ENCODE measurements around the gene GMDS. TPM values are rescaled to one million over a fixed set of nuclear protein-coding genes. Genes with fewer than 3 reads are reported as not detected.

GMDS gene
- total RNA-seq, 1 donor from 2014 or later: 44.5 TPM

DNA sequence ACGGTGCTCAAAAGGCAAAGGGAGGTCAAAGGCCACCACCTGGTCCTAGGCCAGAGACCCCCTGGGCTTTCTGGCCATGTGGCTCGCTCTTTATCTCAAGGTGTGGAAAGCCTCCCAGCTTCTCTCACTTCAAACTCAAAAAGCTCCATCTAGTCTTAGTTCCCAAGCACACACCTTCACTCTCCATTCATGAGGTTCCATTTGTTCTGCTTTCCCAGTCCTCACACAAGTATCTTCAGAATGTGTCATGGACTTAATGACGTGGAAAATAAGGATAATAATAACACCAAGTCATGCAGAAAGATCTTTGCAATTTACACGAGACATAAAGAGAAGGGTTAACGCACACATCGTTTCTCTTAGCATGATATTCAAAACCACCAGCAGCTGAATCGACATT lies 219.3 kb downstream of the GMDS start:
- peaks cover 2% of the 10 kb centered on the region for H3K36me3 Mint-ChIP-seq (ENCODE audit: low read depth)
- no peak overlapping the region for H3K27ac Mint-ChIP-seq
- no peak for DNase-seq (ENCODE audit: low spot score)
- no peak overlapping the region for H3K4me3 Mint-ChIP-seq
- intact Hi-C loops (cut with micrococcal nuclease): no loop called here
- no peaks in the 10 kb centered on the region for H3K27me3 Mint-ChIP-seq (ENCODE audit: insufficient read depth)
- H3K9me3 Mint-ChIP-seq: no peaks in the 10 kb centered on the region
- H3K4me1 Mint-ChIP-seq (ENCODE audit: low read depth): peaks cover 9% of the 10 kb centered on the region

DNA sequence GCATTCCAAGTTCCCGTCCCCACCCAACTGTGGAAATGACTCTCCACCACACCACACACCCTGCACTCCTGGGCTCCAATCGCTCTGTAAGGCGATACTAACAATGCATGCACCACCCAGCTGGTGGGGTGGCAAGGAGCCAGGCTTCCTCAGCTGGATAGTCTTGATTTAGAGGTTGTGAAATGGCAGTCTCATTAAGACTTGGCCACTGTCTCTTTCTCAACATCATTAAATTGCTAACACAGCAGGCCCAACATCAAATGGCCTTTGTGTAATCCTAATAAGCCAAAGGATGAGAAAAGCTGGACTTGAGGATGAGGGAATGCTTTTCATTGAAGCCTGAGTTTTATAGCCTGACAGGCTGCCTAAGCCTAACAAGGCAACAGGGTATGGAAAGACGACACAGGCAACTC lies 223.7 kb downstream of the GMDS start:
- no peaks in the 10 kb centered on the region for H3K9me3 Mint-ChIP-seq
- H3K4me3 Mint-ChIP-seq: no peak overlapping the region
- intact Hi-C loops (cut with micrococcal nuclease): no loop called here
- H3K4me1 Mint-ChIP-seq (ENCODE audit: low read depth): no peaks in the 10 kb centered on the region
- no peak for DNase-seq (ENCODE audit: low spot score)
- H3K27ac Mint-ChIP-seq: no peak overlapping the region
- peaks cover 2% of the 10 kb centered on the region for H3K36me3 Mint-ChIP-seq (ENCODE audit: low read depth)
- H3K27me3 Mint-ChIP-seq (ENCODE audit: insufficient read depth): no peaks in the 10 kb centered on the region

DNA sequence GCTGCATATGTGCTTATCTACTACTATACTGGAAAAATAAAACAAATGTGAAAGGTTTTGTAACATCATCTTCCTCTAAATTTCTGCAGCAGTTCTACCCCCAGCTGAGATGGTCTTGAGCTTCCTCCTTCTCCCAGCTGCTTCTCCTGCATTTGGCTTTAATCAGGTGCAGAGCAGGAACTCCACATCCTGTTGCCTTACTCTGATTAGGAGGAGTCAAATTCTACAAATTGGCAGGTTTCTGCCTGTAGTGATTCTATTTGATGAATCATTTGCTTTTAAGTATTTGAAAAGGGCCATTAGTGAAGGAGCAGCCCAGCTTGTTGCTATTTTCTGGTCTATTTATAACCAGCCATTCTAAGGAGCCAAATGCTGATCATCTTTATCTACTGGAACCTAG lies 224.5 kb downstream of the GMDS start:
- Mint-ChIP-seq H3K4me1 (ENCODE audit: low read depth) (no peaks in the 10 kb centered on the region), H3K27ac (no peak overlapping the region), H3K27me3 (ENCODE audit: insufficient read depth) (no peaks in the 10 kb centered on the region), H3K4me3 (no peak overlapping the region), H3K36me3 (ENCODE audit: low read depth) (no peaks in the 10 kb centered on the region), H3K9me3 (no peaks in the 10 kb centered on the region)
- no peak for DNase-seq (ENCODE audit: low spot score)
- intact Hi-C loops (cut with micrococcal nuclease): no loop called here

DNA sequence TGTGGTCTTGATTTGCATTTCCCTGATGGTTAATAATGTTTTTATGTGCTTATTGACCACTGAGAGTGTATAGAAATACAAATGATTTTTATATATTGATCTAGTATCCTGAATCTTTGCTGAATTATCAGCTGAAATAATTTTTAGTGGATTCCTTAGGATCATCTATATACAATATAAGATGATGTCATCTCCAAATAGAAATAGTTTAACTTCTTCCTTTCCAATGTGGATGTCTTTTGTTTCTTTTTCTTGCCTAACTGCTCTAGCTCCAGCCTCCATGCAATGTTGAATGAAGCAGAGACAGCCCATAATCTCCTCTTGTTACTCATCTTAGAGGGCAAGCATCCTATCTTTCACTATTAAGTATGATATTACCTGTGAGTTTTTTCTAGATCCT lies 226.4 kb downstream of the GMDS start:
- intact Hi-C loops (cut with micrococcal nuclease): no loop called here
- no peak for DNase-seq (ENCODE audit: low spot score)
- H3K27me3 Mint-ChIP-seq (ENCODE audit: insufficient read depth): no peaks in the 10 kb centered on the region
- H3K4me1 Mint-ChIP-seq (ENCODE audit: low read depth): no peaks in the 10 kb centered on the region
- peaks cover 3% of the 10 kb centered on the region for H3K36me3 Mint-ChIP-seq (ENCODE audit: low read depth)
- H3K27ac Mint-ChIP-seq: no peak overlapping the region
- peaks cover 15% of the 10 kb centered on the region for H3K9me3 Mint-ChIP-seq
- no peak overlapping the region for H3K4me3 Mint-ChIP-seq

DNA sequence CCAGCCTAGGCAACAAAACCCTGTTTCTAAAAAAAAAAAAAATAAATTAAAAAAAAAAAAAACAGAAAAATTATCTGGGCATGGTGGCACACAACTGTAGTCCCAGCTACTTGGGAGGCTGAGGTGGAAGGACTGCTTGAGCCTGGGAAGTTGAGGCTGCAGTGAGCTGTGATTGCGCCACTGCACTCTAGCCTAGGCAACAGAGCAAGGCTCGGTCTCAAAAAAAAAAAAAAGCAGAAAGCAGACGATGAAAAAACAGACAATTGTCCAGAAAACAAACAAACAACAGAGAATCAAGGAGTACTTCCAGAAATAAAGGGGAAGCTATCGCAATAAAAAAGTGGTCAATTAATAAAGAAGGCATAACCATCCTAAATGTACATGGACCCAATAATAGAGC lies 229.4 kb downstream of the GMDS start:
- DNase-seq (ENCODE audit: low spot score): no peak
- peaks cover 3% of the 10 kb centered on the region for H3K36me3 Mint-ChIP-seq (ENCODE audit: low read depth)
- H3K27ac Mint-ChIP-seq: no peak overlapping the region
- no peaks in the 10 kb centered on the region for H3K4me1 Mint-ChIP-seq (ENCODE audit: low read depth)
- H3K4me3 Mint-ChIP-seq: no peak overlapping the region
- no peaks in the 10 kb centered on the region for H3K27me3 Mint-ChIP-seq (ENCODE audit: insufficient read depth)
- H3K9me3 Mint-ChIP-seq: peaks cover 26% of the 10 kb centered on the region
- intact Hi-C loops (cut with micrococcal nuclease): no loop called here

DNA sequence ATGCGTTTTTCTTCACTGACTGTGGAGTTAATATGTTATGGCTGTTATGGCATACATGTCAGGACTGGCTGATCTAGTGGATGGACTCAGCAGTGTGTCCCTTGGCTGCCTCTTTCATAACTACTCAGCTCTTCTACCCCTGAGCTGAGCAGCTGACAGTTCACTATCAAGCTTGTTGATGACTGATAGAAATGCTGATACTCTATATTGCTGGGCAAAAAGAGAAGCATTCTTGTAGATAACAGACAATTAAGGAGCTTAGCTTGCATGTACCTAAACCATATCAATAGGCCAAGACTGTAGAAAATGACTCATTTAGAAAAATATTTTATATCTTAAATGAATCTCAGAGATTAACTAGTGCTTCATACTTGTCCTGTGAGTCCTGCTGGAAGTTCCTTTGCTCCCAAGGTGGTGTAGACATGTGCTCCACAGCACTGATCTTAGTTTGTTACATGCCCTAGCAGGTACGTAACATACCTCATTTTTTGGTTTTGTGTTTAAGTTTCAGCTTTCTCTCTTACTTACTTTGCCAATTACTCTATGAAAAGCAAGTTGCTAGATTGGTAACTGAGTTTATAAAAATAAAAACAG lies 236.9 kb downstream of the GMDS start:
- Mint-ChIP-seq H3K36me3 (ENCODE audit: low read depth) (peaks cover 9% of the 10 kb centered on the region), H3K27me3 (ENCODE audit: insufficient read depth) (no peaks in the 10 kb centered on the region), H3K4me3 (no peak overlapping the region), H3K4me1 (ENCODE audit: low read depth) (no peaks in the 10 kb centered on the region), H3K9me3 (peaks cover 12% of the 10 kb centered on the region), H3K27ac (no peak overlapping the region)
- no peak for DNase-seq (ENCODE audit: low spot score)
- intact Hi-C loops (cut with micrococcal nuclease): no loop called here

DNA sequence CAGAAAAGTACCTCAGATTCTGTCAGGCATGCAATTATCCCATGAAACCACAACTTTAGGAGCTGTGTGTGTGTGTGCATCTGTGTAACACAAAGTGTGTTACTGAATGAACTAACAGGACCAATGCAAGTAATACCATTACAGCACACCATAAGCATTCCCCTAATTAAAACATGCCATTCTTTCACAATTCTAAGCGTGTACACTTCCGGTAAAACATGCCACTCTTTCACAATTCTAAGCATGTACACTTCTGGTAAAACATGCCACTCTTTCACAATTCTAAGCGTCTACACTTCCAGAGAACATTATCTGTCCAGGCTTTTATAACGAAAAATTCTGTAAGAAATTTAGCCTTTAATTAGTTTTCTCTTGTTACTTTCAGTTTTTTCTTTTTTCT lies 238.2 kb downstream of the GMDS start:
- no peak for DNase-seq (ENCODE audit: low spot score)
- Mint-ChIP-seq H3K4me3 (no peak overlapping the region), H3K36me3 (ENCODE audit: low read depth) (peaks cover 9% of the 10 kb centered on the region), H3K27ac (no peak overlapping the region), H3K9me3 (peaks cover 7% of the 10 kb centered on the region), H3K27me3 (ENCODE audit: insufficient read depth) (no peaks in the 10 kb centered on the region), H3K4me1 (ENCODE audit: low read depth) (no peaks in the 10 kb centered on the region)
- intact Hi-C loops (cut with micrococcal nuclease): no loop called here

DNA sequence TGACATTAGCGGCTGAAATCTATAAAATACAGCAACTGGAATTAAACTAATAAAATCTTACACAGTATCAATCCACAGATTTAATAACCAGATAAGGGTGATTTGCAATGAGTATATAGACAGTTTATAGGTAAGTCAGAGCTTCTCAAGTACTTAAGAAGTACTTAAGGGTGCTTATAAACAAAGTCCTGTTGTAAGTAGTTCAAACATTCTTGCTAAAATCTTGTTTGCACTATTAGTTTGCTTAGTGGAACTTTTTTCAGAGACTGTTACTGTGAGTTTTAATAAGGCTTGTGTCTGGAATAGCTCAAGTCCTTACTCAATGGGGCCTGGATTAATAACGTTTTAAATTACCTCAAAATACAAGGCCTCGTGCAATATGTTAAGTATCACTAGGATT lies 240.5 kb downstream of the GMDS start:
- intact Hi-C loops (cut with micrococcal nuclease): no loop called here
- Mint-ChIP-seq H3K36me3 (ENCODE audit: low read depth) (peaks cover 9% of the 10 kb centered on the region), H3K27ac (no peak overlapping the region), H3K4me3 (no peak overlapping the region), H3K9me3 (no peaks in the 10 kb centered on the region), H3K4me1 (ENCODE audit: low read depth) (no peaks in the 10 kb centered on the region), H3K27me3 (ENCODE audit: insufficient read depth) (no peaks in the 10 kb centered on the region)
- DNase-seq (ENCODE audit: low spot score): no peak

DNA sequence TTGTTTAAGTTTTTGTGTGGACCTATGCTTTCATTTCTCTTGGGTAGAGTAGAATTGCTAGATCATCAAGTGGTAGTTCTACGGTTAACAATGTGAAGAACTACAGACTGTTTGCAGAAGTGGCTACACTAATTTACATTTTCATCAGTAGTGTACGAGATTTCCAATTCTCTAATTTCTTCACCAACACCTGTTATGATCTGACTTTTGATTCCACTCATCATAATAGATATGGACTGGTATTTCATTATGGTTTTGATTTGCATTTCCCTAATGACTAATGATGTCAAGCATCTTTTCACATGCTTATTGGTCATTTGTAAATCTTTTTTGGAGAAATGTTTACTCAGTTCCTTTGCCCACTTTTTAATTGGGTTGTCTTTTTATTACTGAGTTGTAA lies 244.4 kb downstream of the GMDS start:
- Mint-ChIP-seq H3K9me3 (no peaks in the 10 kb centered on the region), H3K4me1 (ENCODE audit: low read depth) (no peaks in the 10 kb centered on the region), H3K27ac (no peak overlapping the region), H3K27me3 (ENCODE audit: insufficient read depth) (no peaks in the 10 kb centered on the region), H3K36me3 (ENCODE audit: low read depth) (peaks cover 4% of the 10 kb centered on the region), H3K4me3 (no peak overlapping the region)
- intact Hi-C loops (cut with micrococcal nuclease): no loop called here
- DNase-seq (ENCODE audit: low spot score): no peak

DNA sequence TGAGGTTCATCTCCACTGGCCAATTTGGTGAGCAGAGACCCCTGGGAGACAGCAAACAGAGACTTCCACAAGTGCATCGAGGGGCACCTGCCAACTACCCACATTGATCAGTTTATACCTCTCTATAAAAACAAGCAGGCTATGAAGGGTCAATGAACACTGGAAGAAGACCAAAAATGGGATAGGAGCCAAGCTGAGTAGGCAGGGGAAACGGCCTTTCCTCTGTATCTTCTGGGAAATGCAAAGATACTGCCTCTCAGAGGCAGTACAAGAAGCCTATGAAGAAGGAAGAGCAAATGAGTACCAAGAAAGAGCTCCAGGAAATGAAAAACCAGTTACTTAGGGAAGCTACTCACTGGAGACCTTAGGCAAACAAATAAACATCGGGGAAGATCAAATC lies 247.7 kb downstream of the GMDS start:
- no peak for DNase-seq (ENCODE audit: low spot score)
- intact Hi-C loops (cut with micrococcal nuclease): no loop called here
- no peaks in the 10 kb centered on the region for H3K27me3 Mint-ChIP-seq (ENCODE audit: insufficient read depth)
- no peak overlapping the region for H3K27ac Mint-ChIP-seq
- no peaks in the 10 kb centered on the region for H3K9me3 Mint-ChIP-seq
- peaks cover 4% of the 10 kb centered on the region for H3K4me1 Mint-ChIP-seq (ENCODE audit: low read depth)
- no peaks in the 10 kb centered on the region for H3K36me3 Mint-ChIP-seq (ENCODE audit: low read depth)
- no peak overlapping the region for H3K4me3 Mint-ChIP-seq

DNA sequence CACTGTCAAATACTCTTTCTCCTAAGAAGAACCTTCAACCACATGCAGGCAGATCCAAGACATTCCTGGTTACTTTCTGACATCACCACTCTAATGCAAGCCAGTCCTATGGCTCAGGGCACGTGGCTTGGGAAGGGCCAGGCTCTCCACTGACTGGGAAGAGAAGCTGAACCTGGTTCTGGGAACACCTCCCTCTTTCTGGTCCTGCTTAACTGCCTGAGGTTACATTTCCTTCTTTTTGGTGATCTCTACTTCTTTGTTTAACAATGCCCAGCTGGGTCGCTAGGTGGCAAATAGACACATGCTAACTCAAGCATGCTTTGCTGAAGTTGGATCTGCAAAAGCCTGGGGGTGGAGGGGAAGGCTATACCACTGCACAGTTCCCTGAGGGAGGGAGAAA lies 249.8 kb downstream of the GMDS start:
- no peak overlapping the region for H3K4me3 Mint-ChIP-seq
- H3K27ac Mint-ChIP-seq: no peak overlapping the region
- intact Hi-C loops (cut with micrococcal nuclease): no loop called here
- peaks cover 4% of the 10 kb centered on the region for H3K4me1 Mint-ChIP-seq (ENCODE audit: low read depth)
- no peak for DNase-seq (ENCODE audit: low spot score)
- H3K9me3 Mint-ChIP-seq: no peaks in the 10 kb centered on the region
- no peaks in the 10 kb centered on the region for H3K36me3 Mint-ChIP-seq (ENCODE audit: low read depth)
- H3K27me3 Mint-ChIP-seq (ENCODE audit: insufficient read depth): no peaks in the 10 kb centered on the region

DNA sequence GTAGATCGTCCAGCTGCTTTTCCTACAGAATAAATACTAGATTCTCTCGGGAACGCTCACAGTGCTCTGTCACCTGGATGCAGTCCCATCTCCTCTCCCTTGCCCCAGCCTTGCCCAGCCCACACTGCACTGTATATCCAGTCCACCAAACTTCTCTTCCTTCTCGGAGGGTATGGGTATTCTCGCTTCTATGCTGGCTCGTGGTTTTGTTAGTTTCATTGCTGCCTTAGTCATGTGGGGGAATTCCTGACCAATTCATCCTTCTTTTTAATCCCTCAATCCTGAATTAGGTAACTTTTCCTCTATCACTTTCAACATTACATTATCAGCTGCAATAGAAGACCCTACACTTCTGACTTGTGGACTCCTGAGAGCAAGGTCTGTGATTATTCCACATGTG lies 252.4 kb downstream of the GMDS start:
- Mint-ChIP-seq H3K27me3 (ENCODE audit: insufficient read depth) (no peaks in the 10 kb centered on the region), H3K36me3 (ENCODE audit: low read depth) (no peaks in the 10 kb centered on the region), H3K4me3 (no peak overlapping the region), H3K4me1 (ENCODE audit: low read depth) (peaks cover 4% of the 10 kb centered on the region), H3K27ac (no peak overlapping the region), H3K9me3 (no peaks in the 10 kb centered on the region)
- no peak for DNase-seq (ENCODE audit: low spot score)
- intact Hi-C loops (cut with micrococcal nuclease): no loop called here

DNA sequence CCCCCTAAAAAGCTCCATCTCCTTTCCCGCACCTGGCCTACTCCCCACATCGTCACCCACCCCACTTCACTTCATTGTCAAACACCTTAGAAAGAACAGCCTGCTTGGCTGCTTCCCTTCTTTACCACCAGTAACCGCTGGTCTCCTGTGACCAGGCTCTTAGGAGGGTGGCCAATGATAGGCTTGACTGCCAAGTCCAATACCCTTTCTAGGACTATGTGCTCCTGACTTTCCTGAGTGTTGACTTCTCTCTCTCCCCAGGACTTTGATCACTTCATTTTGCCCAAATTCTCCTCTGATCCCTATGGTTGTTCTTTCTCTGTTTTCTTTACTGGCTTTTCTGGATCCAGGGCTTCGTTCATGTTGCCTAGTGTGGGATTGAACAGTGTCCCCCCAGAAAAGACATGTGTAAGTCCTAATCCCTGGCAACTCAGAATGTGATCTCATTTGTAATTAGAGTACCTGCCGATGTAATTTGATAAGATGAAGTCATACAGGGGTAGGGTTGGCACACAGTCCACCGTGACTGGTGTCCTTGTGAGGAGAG lies 254.0 kb downstream of the GMDS start:
- Mint-ChIP-seq H3K4me1 (ENCODE audit: low read depth) (peaks cover 4% of the 10 kb centered on the region), H3K9me3 (no peaks in the 10 kb centered on the region), H3K36me3 (ENCODE audit: low read depth) (no peaks in the 10 kb centered on the region), H3K4me3 (no peak overlapping the region), H3K27ac (peak overlapping the region; percentile 3), H3K27me3 (ENCODE audit: insufficient read depth) (no peaks in the 10 kb centered on the region)
- no peak for DNase-seq (ENCODE audit: low spot score)
- intact Hi-C loops (cut with micrococcal nuclease): no loop called here

DNA sequence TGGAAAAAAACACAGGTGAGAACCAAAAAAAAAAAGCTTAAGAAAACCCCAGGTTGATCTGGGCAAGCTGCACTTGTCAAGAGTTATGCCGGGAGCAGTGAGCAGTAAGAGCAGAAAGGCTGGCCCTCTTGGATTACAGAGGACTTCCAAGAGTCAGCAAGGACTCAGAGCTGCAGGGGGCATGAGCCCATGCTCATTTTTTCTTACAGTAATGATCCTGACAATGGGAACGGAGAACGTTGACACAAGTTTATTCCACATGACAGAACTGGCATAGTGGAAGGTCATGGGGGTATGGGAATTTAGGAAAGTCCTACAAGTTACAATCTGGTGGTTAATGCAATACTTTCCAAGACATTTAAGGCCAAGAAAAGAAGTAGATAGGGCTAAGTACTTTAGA lies 256.6 kb downstream of the GMDS start:
- intact Hi-C loops (cut with micrococcal nuclease): no loop called here
- DNase-seq (ENCODE audit: low spot score): no peak
- Mint-ChIP-seq H3K9me3 (peaks cover 12% of the 10 kb centered on the region), H3K36me3 (ENCODE audit: low read depth) (peaks cover 4% of the 10 kb centered on the region), H3K4me1 (ENCODE audit: low read depth) (peaks cover 4% of the 10 kb centered on the region), H3K27me3 (ENCODE audit: insufficient read depth) (no peaks in the 10 kb centered on the region), H3K4me3 (no peak overlapping the region), H3K27ac (no peak overlapping the region)

All from activated T-helper 1 cell treated with anti-CD3 and anti-CD28 coated beads, Interleukin-12 subunit alpha, Interleukin-12 subunit beta, Interleukin-2, Interleukin-4 antibody, amounts not matched to agents 30 ng/mL and 10 ng/mL and 1 ng/mL, durations not matched to agents 14 hours and 24 hours and 36 hours (primary cell).